ENCODE data around the gene PEX14.
"Not testable (repeated sequence)": the region's sequence is repeated elsewhere in the genome, so short reads cannot be mapped to it uniquely, and the experiment has no call there.

PEX14 gene

DNA sequence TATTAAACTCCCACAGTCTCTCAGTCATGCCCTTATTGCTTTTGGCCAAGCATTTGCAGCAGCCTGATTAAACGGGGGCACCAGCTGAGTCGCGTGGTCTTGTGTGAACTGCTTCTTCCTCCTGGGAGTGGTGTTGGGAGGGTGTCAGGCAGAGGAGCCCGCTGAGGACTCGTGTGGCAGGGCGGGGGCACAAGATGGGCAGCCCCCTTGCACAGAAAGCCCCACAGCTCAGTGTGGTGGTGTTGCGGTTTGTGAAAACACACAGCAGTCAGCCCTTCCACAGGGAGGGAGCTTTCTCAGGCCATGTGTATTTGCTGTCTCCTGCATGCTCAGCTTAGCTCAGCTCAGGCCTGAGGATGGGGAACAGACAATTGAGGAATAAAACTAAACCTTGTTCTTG is 22.4 kb downstream of the PEX14 start:
- DNase-seq, result no peak

DNA sequence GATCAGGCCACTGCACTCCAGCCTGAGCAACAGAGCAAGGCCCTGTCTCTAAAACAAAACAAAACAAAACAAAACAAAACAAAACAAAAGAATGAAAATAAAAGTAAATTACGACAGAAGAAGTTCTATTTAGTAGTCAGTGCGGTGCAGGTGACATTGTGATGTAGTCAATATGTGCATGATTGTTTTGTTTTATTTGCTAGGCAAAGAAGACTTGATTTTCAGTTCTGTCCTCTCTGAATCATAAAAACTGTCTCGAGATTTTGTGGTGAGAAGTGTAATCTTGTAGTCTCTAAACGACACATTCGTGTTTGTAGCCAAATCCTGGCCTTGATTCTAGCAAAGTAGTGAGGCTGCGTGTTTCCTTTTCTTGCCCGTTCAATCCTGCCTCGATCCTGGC is 23.5 kb downstream of the PEX14 start:
- no peak for DNase-seq

DNA sequence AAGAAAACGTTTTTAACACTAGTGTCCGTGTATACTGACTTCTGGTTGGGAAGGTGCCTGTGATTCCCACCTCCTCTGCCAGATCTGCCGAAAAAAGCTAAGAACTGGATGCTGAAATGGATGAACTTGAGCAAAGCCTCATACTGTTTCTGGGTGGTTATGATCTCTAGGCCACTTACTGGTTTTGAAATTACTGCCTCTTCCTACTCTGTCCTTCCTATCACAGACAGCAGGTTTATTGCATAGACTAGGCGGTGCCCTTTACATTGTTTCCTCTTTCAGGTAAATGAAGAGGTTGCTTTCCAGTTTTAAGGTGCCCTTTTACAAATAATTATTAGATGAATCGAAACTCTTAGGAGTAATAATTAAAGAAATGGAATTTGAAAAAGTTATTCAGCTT is 27.5 kb downstream of the PEX14 start:
- DNase-seq, result peak in 1 of 3 experiments; percentile 20

DNA sequence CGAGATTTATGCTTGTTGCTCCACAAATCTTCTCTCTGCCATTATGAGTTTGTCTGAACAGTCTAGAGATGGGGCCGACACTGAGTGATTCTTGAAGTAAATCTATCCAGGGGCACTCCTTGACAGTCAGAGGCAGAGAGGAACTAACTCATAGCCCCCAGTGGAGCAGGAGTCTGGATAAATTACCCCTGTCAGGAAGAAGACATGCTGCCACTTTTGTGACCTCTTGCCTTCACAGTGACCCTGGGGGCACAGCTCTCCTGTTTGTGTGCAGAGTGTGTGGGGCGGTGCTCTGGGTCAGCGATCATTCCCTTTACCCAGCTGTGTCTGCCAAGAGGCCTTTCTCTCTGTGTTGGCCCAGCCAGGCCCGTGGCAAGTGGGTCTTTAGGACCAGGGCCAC is 29.5 kb downstream of the PEX14 start:
- DNase-seq, result no peak

DNA sequence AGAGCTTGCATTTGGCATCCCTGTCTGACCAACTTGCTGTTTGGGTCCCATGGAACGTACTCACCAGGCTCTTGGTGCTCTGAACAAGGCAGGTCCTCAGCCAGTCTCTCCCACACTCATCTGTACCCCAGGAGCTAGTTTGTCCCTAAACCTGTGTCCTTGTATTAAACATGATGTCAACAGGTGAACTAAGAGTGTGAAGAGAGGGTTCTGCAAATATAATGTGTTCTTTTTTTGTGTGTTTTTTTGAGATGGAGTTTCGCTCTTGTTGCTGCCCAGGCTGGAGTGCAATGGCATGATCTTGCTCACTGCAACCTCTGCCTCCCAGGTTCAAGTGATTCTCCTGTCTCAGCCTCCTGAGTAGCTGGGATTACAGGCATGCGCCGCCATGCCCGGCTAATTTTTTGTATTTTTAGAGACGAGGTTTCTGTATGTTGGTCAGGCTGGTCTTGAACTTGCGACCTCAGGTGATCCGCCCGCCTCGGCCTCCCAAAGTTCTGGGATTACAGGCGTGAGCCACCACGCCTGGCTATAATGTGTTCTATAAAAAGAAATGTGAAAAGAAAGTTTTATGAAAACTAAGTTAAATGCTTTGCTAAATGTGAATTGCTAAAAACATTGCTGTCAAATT is 31.4 kb downstream of the PEX14 start:
- not testable (repeated sequence) for DNase-seq

DNA sequence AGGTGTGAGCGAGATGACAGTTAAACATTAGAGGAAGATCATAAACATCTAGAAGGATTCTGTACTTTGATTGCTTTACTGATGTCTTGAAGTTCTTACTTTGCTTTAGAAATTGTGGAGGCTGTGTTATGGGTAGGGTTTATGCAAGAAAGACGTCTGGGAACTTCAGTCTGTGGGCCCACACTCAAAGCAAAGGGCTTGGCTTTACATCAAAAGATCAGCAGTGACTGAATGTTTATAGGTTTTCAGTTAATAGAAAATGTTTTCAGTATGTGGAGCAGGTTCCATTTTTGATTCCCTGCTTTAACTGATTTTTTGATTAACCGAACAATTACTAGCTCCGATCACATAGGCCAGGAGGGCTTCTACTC is 31.9 kb downstream of the PEX14 start:
- peak in 1 of 3 experiments; percentile 24 for DNase-seq

DNA sequence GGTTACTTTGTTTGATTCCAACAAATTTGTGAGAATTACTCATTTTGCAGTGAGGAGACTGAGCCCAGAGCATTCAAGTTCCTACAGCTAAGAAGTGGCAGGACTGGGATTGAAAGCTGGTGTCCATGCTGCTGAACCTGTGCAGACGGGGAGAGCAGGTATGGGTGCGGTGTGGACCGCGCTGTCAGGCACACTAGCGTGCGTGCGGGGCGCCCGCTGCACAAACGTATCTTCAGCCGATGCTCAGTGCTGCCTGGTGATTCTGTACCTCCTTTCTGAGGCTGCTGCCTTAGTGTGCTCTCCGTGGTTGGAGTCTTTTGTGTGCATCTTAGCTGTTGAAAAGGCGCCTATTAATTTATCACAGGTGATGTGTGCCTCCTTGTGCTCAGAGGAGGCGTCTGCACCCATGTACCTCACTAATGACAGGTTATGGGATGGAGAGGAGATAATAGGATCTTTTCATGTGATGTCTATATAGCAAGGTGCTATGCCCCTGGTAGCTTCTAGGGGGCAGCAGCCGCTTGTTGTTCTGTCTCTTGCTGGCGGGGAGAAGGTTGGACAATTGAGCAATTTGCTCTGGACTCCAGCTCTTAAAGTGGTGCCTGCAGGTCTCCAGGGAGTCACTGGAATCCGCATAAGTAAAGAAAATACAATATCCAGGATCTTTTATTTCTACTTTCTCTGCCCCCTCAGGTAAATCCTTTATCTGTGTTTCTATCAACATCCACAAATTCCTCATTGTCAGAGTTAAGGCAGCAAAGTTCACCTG is 32.5 kb downstream of the PEX14 start:
- peak; percentile 74 to 96 (median 79) for DNase-seq

DNA sequence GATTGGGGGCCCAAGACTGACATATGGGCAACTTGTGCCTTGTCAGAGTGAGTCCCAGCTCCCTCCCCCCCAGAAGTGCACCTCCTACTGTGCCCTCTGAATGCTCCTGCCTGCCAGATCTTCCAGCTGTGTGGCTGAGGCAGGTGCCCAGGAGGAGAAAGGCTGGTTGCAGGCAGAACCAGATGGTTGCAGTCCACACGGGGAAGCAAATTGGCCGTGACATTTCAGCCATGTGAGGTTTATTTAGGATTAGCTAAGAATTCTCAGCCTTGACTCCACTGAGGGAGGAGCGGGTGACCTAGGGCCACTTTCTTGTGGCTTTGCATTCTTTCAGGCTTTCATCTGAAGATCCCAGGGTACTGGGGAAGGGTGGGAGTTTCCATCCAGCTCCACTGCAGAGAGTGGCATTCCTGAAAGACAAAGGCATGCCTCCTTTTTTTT is 33.8 kb downstream of the PEX14 start:
- peak; percentile 49 to 83 (median 76) for DNase-seq

DNA sequence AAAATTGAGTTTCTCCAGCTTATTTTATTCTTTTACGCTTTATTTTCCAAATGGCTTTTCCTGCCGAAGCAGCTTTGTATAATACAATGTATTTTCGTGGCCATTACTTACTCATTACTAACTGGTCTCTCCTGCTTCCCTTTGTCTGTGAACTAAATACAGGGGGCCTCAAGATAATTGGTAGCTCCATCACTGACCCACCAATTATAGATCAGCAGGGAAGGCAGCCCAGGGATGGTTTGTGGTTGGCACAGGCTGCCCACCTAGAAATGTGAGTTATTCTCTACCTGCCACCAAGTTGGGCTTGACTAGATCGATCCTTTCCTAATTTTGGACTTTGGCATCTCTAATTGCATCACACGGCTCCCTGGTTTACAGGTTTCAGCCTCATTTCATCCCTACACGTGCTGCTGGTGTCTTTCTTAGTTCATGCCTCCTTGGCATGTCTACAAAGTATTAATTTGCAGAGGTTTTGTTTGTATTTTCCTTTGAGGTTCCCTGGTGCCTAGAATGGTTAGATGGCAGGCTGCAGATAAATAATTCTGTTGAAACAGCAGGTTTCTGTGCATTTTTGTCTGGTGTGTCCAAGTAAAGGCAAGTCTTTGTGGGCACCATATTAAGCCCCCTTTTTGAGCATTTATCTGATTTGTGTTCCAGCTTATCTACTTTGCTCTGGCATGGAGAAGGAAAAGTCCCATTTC is 35.2 kb downstream of the PEX14 start:
- peak in 2 of 3 experiments; percentile 58 to 90 for DNase-seq

DNA sequence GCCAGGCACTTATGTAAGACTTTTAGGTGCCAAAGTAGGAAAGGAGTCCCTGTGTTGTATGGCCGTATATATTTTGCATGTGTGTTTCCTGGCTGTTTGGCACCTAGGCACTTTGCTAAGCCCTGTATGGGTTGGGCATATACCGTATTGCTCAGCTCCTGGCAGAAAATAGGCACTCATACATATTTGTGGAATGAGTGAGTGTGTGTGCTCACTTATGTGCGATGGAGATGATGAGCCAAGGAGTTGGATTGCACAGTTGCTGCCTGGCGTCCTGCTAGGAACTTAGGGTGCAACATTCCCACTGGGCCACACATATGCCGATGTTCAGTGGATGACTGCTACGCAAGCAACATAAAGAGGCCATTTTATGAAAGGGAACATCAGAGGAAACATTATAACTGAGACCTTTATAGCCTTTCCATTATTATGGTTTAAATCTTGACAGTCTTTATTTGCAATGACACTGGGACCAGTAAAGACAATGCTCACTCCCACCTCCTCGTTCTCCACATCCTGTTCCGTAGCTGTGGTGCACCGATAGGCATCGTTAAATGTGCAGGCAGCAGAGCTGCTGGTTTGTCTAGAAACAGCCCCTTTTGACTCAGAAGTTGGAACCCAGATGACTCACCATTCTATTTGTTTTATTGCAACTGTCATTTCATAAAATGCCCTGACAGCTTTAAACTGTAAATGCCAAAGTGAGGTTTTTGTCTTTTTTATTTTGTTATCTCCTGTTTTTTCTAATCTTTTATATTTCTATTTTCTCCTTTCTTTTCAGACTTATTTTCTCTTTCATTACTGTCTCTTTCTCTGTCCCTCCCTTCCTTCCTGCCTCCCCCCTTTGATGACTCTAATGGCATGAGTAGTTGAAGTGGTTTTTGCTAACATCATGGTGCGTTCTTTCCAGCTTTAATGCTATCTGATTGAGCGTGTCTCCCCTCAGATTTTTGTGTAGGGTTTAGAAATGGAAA is 36.1 kb downstream of the PEX14 start:
- peak in 2 of 3 experiments; percentile 21 to 33 for DNase-seq

DNA sequence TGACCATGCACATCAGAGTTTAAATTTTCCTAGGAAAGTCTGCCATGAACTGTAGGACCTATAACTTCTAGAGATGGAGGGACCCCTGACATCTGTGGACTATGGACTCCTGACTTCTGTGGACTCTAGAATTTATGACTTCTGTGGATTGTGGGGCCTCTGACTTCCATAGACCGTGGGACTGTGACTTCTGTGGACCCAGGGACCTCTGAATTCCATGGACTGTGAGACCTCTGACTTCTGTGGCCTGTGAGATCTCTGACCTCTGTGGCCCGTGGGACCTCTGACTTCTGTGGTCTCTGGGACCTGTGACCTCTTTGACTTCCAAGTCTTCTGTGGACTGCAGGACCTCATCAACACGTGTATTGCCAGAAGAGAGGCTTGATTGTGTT is 36.7 kb downstream of the PEX14 start:
- DNase-seq, result no peak

DNA sequence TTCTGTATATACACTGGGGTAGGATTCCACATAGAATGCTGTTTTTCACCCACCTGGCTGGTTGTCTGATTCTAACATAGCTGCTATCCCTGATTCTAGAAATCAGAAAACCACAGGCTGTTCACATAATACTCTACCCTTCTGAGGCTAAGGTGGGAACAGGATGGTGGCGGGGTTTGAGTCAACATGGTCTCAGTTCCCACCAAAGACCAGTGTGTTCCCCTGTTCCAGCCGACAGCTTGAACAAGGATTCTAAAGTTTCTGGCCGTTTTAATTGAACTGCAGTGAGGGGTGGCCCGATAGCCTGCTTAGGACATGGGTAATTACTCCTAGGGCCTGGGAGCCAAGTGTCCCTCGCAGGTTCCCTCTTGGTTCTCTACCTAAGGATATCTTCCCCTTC is 38.4 kb downstream of the PEX14 start:
- DNase-seq, result no peak

DNA sequence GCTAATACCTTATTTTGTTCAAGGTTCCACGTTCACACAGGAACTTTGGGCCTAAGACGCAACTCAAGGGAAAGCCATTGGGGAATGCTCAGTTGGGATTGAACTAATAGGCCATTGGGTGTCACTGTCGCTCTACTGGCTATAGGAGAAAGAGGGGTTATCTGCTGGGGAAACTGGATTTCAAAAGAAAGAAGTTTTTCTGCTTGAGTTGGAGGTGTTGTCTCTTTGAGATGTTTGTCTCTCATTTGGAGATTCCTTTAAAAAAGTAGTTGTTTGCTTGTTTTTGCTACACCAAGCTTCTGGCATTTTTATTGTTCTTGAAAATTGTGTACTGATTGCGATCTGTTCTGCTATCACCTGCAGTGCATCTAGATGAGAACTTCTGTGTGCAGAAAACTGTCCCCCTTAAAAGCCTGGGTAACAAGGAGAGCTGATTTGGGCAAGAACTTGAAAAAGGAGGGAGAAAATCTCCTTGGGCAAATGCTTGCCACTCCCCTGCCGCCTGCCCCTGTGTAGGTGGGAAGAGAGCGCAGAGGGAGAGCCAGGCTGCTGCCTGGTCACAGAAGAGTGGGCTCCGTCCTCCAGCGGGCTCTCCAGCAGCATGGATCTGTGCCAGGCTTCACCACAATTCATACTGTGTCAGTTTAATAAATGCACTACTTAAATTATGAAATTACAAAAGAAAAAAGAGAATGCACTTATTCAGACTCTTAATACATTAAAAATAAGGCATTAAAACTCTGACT is 39.9 kb downstream of the PEX14 start:
- DNase-seq, result peak; percentile 65 to 88 (median 79)

DNA sequence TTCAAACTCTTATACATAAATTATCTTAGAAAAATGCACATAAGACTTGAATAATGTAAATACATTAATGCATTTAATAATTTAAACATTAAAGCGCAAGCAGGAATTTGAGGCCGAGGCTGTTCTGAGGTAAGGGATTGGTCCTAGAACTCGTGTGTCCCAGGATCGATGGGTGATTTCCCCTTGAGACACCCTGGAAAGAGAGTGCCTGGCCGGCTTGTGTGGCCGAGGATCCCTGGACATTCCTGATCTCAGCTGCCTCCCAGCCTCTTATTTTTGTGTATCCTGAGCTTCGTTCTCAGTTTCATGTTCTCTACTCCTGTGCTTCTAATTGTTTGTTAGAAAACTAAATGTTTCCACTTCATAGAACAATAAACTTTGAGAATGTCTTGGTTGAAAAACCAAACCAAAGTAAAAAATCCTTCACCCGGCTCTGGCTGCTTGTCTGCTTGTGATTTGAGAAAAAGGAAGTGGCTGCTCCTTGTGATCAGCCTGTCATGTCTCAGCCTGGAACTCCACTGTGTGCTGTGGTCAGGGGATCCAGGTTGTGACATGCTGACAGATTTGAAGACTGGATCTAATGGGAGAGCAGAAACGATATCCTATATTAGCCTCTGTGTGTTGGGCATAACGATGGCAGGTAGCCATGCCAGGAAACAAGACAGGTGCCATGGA is 40.7 kb downstream of the PEX14 start:
- DNase-seq, result peak in 1 of 3 experiments; percentile 6

DNA sequence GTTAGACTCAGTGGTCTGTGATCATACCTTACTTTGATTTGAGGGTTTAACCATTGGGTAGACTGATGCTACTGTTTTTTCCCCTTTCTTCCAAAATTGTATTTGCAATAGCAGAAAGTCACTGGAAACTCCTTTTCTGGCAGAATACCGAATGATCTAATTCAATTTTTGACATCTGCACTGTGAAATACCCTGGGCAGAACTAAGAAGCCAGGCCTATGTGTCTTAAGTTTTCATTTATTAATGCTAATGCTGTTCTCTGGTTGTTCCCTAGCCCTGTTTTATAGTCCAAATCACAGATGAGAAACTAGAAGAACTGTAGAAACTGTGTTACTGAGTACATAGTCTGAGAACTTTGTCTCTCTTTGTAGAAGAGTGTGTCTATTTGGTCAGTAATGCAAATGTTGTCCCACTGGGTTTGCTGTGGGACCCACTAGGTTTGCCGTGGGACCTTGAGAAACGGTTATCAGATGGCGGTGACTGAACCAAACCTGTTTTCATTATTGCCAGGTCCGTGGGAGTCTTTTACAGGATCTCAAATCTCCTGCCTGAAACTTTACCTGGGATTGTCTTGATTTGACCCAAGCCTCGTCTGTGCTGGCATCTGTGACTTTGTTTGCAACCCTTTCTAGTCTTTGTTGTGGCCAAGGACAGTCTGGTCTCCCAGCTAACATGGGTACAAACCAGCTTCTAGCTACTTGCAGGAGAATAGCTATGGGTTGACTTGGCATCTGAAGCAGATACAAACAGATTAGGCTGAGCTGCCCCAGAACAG is 41.4 kb downstream of the PEX14 start:
- no peak for DNase-seq

DNA sequence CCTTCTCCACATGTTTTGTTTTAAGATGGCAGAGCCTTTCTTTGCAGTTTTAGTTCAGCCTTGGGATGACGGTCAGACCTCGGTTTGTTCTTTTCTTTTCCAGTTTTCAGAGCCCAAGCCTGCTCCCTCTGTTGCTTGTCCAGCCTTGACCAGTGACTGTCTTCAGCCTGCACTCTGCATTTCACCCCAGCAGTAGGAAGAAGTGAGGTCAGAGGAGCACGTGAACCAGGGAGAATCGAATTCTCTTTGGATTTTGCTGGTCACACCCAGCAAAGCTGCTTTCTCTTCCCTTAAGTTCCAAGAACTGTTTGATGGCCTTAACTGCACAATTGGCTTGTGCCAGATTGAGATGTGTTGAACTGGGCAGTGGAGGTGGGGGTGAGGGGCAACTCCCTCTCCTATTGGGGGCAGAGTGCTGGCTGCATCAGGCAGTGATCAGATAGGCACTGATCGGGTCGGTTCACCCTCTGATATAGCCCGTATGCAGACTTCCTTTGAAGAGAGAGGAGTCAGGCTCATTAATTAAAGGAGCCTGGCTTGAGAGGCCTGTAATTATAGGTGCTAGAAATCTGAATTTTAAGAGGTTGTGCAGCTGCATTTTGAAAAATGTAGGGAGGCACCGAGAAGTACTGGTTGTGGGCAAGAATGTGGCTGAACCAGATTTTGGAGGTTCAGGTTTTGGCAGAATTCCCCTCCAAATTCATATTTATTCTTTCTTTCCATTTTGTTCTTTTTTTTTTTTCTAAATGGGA is 42.4 kb downstream of the PEX14 start:
- peak in 2 of 3 experiments; percentile 62 to 87 for DNase-seq

DNA sequence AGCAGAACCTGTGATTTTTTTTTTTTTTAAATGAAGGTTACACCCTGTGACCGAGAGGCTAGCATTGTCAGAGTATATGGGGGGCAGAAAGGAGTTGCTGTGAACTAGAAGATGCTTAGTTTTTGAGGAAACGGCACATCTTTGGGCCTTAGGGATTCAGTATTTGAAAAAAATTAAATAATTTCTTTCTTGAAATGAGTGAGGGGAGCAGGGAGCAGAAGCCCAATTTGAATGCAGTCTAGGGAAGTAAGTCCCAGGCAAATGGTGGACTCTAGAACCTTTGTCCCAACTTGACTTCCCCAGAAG is 42.9 kb downstream of the PEX14 start:
- DNase-seq, result no peak

DNA sequence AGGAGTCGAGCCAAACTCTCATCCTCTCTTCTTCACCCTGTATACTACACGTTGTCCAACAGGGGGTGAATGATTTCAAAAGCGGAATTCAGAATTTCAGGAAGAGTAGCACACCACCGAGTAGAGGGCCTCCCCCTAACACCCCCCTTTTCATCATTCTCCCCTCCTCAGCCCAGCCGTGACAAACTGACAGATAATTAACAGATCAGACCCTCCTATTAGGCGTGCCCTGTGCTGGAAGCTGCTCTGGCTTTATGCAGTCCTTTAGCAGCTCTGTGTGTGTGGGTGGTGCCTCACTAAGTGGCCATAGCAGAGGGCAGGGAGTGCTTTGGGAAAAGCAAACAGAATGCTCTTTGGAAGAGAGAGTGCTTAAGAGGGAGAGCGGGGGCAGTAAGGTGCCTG is 44.3 kb downstream of the PEX14 start:
- peak; percentile 79 to 94 (median 86) for DNase-seq

DNA sequence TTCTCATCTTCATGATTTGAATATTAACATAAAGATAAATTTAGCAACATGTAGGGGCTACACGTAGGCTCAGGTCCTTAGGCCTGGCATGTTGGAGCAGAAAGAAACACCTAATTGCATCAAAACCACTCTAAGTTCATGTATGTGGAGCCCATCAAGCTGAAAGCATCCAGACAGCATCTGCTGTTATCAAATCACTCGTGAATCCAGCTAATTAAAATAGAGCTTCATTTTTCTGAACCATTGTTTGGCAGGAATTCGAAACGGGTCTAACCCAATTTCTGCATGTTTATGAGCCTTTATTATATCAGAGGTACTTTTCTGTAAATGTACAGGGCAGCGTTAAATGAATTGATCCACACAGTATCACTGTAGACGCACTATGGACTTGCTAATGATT is 45.7 kb downstream of the PEX14 start:
- DNase-seq, result no peak

DNA sequence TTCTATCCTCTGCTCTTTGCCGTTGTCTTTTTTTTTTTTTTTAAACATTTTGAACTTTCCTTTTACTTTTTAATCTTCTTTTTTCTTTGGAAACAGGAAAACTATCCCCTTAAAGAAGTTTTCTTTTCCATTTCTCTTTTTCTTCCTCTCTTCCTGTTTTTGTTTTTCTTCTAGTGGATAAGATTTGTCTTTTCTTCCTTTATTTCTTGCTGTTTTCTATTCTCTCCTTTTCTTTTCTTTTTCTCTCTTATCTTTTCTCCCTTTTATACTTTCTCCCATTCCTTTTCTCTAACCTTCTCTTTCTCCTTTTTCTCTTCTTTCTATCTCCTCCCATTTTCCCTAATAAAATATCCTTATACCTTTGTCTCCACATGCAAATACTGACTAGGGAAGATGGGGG is 46.2 kb downstream of the PEX14 start:
- no peak for DNase-seq

All from NCI-H1417 (cell line).